HG03135 (cell line): ENCODE data around the gene PPM1J.

ENCODE experiments used
- ATAC-seq: cut with Tn5 transposase; IDR thresholded peaks from one replicate; pipeline ENCODE4 v1.9.1; 2021; ENCODE audit warnings: mild to moderate bottlenecking, moderate library complexity; ENCODE audit not compliant: unreplicated experiment

The PPM1J gene

GRCh38 chr1:112689196-112689841 lies 25.8 kb downstream of the PPM1J start:
- no peak for ATAC-seq

DNA sequence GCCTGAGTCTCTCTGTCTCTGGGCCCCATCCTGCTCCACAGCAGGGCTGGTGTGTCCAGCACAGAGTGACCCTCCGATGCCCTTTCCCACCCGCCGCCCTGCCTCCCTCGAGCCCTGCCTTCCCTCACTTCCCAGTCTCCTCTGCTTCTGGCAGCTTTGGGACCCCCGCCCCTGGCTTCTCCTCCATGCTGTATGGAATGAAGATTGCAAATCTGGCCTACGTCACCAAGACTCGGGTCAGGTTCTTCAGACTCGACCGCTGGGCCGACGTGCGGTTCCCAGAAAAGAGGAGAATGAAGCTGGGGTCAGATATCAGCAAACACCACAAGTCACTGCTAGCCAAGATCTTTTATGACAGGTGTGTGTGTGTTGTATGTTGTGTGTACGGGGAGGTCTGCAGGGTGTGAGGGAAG lies 26.3 kb downstream of the PPM1J start:
- ATAC-seq: no peak

DNA sequence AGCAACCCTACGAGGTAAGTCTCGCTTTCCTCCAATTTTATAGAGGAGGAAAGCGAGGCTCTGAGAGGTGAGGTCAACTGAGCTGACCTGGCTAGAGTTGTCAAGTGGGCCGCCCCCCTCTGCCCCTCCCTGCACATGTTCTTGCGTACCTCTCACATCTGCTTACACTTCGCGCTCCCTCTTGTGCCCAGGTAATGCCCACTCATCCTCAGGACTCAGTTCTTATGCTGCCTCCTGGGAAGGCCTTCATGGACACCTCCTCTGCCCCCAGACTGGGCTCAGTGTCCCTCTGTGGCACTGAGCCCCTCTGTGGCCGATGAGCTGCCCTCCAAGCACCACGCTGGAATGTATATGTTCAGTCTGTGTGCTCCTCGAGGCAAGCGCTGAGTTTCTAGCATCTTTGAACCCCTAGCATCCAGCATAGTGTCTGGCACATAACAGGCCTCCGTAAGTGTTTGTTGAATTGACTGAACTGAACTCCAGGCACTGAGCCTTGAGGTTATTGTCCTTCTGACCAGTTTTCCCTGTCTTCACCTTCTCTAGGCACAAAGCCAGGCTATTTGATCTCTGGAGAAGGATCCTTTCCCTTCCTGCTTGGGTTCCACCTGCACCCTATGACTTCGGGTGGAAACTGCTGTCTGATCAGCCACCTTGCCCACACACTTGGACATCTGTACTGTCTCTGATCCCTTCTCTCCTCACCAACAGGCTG lies 27.2 kb downstream of the PPM1J start:
- ATAC-seq: no peak

DNA sequence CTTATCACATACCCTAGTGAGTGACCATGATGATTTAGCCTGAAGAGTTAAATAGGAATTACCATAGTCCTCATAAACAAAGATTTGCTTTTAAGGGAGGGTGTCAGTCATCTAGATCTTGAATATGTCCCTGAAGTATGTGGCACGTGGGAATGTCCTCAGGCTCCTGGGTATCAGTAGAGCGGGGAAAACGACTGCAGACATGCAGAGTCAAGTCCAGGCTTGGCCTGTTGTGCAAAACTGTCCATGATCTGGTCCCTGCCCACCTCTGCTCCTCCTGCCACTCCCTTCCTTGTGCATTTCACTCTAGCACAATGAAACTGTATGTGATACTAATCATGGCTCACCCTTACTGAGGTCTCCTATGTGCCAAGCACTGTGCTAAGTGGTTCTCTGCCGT lies 27.8 kb downstream of the PPM1J start:
- no peak for ATAC-seq

DNA sequence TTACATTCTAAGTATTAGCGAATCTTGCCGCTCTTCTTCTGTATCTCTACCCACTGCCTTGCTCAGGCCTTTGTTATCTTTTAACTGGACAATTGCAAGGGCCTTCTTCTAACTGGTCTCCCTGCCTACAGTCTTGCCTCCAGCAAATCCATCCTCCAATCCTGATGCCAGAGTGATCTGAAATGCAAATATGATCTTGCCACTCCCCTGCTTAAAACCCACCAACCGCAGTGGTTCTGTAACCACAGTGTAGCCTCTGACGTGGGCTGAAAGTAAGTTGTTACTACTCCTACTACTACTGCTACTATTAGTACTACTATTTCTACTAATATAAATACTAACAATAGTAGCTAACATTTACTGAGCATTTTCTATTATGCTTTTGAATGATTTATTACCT lies 28.3 kb downstream of the PPM1J start:
- no peak for ATAC-seq

GRCh38 chr1:112686417-112686816 lies 28.7 kb downstream of the PPM1J start:
- no peak for ATAC-seq

- no peak for ATAC-seq
Measured at GRCh38 chr1:112685913-112686312, 29.2 kb downstream of the PPM1J start.

DNA sequence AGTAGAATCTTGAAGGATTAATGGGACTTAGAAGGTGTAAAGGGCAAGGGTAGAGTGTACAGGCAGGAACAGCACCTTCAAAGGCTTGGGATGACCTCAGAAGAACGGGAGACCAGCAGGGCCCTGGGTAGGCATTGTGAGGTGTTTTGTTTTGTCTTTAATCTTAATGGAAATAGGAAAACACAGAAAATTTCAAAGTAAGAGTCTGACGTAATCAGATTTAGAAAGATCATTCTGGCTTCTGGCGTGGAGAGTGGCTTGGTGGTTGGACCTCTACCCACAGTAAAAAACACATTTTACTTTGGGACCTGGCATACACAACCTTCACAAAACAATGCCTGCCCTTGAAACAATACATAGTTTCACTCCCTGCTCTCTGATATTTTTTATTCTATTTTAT lies 36.5 kb downstream of the PPM1J start:
- ATAC-seq: no peak

GRCh38 chr1:112677501-112677900 lies 37.6 kb downstream of the PPM1J start:
- no peak for ATAC-seq

DNA sequence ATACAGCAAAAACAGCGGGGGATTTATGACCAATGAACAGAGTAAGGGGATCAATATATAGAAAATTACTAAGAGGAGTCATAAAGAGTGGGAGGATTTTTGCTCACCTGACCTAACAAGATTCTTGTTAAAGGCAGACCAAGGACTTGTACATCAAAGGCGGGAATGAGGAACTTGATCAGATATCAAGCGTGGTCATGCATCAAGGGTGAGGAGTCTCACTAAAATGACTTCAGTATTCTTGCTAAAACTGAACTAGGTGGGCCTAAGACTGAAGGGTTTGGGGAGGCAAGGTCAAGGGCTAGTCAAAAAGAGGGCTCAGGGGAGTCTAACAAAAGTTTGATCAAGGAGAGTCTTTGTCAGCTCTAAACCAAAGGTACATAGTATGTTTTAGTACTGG lies 38.6 kb downstream of the PPM1J start:
- no peak for ATAC-seq

DNA sequence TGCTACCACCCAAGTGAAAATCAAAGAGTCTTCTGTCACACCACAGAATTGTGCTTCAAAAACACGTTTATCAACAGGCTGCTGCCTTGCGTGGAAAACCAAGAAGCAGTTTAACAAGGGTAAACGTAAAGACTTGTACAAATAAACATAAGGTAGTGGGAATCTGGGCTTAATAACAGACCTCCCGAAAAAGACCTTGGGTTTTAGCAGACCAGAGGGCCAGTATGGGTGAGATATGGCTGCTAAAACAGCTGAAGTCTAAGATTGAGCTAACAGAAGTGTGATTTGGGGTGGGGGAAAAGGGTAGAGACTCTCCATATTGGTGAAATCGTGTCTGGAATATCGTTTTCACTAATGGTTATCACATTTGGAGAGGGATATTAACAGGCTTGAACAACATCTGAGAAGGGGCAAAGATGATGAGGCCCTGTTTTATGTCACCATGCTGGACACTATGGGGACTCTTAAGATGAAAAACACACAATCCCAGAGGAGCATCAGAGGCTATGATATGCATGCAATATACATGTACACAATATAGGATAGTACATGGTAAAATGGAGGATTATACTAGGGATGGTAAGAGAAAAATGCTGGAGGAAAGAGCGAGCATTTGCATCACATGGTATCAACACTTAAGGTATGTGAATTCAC lies 39.3 kb downstream of the PPM1J start:
- ATAC-seq: no peak

GRCh38 chr1:112674986-112675727 lies 40.0 kb downstream of the PPM1J start:
- ATAC-seq: peak; percentile 37

GRCh38 chr1:112674440-112674985 lies 40.6 kb downstream of the PPM1J start, which contains the start of gene MOV10:
Gene MOV10, plus strand, starts transcription at chr1:112674659. Its CDS starts 254 bp downstream, at chr1:112674913.
- peak; percentile 53 for ATAC-seq

DNA sequence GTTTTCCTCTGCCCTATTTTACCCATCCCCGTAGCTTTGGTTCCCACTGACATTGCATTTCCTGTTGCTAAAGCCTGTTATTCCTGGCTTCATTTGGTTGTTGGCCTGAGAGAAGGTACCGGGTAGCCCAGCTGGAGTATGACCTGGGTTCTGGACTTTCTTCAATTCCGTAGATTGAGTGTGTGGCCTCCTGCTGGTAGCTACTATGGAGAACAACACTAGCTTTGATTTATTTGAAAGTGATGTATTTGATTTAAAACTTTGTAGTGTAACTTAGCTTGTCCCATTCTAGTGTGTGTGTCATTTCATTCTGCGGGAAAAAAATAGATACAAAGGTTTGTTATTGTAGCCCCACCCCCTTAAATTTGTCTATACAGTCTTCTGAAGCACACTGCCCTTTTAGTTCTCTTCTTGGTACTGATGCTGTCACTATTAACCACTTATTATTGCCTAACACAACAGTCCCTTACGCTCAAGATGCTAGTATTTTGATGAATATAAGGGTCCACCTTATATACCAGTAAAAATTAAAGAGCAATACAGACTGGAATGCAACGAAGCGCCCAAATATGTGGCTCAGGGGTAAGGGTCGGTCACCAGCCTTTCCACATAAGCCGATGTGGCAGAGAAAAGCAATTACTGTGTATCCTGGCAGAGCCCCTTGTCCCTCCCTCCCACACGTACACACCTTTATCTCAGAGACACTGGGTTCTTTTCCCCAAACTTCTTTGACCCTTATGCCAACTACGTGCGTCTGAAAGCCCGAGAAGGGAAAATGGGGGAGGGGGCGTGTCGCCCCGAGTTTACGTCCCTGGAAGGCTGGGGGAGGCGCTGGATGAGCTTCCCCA lies 41.3 kb downstream of the PPM1J start:
- no peak for ATAC-seq

GRCh38 chr1:112672842-112673241 lies 42.3 kb downstream of the PPM1J start:
- ATAC-seq: no peak

DNA sequence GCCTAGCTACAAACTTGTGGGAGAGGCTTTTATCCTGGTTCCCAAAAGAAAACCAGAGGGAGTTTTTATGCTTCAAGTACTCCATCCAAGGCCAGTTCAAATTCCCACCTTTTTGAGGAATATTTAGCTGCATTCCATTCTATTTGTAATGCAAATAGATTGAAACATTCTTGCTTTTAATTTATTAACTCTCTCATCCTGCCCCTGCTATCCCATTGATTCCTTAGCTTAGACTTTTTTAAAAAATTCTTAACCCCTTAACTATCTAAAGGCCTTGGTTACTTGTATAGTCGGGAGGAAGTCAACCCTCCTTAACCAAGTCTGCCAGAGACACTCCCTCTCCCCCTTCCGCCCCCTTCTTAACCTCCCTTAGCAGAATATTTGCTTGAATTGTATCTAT lies 43.1 kb downstream of the PPM1J start:
- no peak for ATAC-seq

- ATAC-seq: no peak
Measured at GRCh38 chr1:112666946-112667345, 48.2 kb downstream of the PPM1J start.

DNA sequence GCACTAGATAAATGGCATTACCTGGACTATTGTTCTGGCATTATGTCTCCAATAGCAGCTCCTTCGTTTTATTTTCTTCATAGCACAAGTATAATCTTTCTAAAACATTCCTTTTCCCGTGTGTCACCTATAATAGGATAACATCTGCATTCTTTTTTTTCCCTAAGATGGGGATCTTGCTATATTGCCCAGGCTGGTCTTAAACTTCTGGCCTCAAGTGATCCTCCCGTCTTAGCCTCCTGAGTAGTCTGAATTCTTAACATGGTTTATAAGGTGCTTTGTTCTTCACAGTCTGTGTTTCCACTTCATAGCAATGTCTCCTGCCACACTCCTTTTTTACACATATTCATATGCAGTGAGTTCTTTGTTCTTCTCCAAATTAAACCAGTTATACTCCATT lies 49.3 kb downstream of the PPM1J start:
- no peak for ATAC-seq
